ENCODE measurements around the gene RAB38.

Gene RAB38

GRCh38 chr11:88102598-88102934, 72.7 kb downstream of the RAB38 start:
- FAIRE-seq = no peak

GRCh38 chr11:88101881-88102597, 73.2 kb downstream of the RAB38 start:
- FAIRE-seq = no peak

- no peak for FAIRE-seq
Measured at GRCh38 chr11:88100151-88100550, 75.1 kb downstream of the RAB38 start.

- FAIRE-seq = no peak
Measured at GRCh38 chr11:88098289-88098688, 77.0 kb downstream of the RAB38 start.

- FAIRE-seq = no peak
Measured at GRCh38 chr11:88089134-88089533, 86.1 kb downstream of the RAB38 start.

GRCh38 chr11:88087337-88087736, 87.9 kb downstream of the RAB38 start:
- FAIRE-seq = no peak

- FAIRE-seq = no peak
Measured at GRCh38 chr11:88086297-88086696, 88.9 kb downstream of the RAB38 start.

GRCh38 chr11:88070437-88070836, 104.8 kb downstream of the RAB38 start:
- no peak for FAIRE-seq

- no peak for FAIRE-seq
Measured at GRCh38 chr11:88068848-88069554, 106.2 kb downstream of the RAB38 start.

- no peak for FAIRE-seq
Measured at GRCh38 chr11:88066090-88066489, 109.2 kb downstream of the RAB38 start.

- FAIRE-seq = no peak
Measured at GRCh38 chr11:88064097-88064705, 111.0 kb downstream of the RAB38 start.

Measured in islet of Langerhans (tissue), 1 donor.